Retinal pigment epithelial cell (primary cell): ENCODE results near the gene SMPD2.

Experiments
- DNase-seq: peaks from one replicate; pipeline ENCODE4 v3.0.0-alpha.2; 2010; ENCODE audit warnings: low read depth
- H3K4me3 ChIP-seq: 2 replicates; pipeline ENCODE4 v1.5.1; 2011; ENCODE audit warnings: mild to moderate bottlenecking, low read length, control low read depth, moderate library complexity
- TF ChIP-seq, protein P1 (sequence below): conservative IDR thresholded peaks from 2 replicates; pipeline ENCODE4 v1.5.1; 2011; ENCODE audit warnings: low read depth, low read length, control low read depth, inconsistent platforms

SMPD2 gene

DNA sequence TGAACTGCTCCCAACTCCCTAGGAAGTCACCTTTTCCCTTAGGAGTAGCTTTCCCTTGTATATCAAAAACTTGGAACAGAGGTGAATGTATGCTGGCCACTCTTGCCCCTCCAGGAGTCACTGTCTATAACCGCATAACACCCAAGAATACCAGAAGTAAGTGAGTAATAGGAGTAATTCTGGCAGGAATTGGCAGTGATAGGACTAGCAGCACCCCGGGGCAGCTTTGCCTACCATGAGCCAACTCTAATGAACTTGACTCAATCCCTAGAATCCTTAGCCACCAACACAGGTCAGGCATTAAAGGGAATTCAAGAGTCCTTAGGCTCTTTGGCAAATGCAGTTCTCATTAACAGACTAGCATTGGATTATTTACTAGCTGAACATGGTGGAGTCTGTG lies 29.5 kb upstream of the SMPD2 start:
- H3K4me3 ChIP-seq = no peak overlapping the region
- TF ChIP-seq, protein P1, sequence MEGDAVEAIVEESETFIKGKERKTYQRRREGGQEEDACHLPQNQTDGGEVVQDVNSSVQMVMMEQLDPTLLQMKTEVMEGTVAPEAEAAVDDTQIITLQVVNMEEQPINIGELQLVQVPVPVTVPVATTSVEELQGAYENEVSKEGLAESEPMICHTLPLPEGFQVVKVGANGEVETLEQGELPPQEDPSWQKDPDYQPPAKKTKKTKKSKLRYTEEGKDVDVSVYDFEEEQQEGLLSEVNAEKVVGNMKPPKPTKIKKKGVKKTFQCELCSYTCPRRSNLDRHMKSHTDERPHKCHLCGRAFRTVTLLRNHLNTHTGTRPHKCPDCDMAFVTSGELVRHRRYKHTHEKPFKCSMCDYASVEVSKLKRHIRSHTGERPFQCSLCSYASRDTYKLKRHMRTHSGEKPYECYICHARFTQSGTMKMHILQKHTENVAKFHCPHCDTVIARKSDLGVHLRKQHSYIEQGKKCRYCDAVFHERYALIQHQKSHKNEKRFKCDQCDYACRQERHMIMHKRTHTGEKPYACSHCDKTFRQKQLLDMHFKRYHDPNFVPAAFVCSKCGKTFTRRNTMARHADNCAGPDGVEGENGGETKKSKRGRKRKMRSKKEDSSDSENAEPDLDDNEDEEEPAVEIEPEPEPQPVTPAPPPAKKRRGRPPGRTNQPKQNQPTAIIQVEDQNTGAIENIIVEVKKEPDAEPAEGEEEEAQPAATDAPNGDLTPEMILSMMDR = no peak
- DNase-seq = no peak

DNA sequence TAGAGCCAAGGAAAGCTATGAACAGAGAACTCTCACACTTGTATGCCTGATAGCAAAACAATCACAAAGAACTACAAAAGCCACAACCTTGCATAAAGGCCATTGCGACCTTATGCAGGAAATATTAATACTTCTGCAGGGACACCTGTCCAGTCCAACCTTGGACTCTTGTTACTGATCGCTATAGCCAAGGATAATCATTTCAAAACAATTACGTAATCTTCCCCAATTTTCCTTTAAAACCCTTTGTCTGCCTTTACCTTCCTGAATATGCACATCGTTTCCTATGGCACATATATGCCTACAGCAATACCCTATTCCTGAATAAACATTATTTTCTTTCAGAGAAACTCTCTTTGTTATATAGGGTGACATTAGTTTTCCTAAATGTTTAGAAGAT lies 22.9 kb upstream of the SMPD2 start:
- no peak overlapping the region for H3K4me3 ChIP-seq
- TF ChIP-seq, protein P1 = no peak
- DNase-seq = no peak

DNA sequence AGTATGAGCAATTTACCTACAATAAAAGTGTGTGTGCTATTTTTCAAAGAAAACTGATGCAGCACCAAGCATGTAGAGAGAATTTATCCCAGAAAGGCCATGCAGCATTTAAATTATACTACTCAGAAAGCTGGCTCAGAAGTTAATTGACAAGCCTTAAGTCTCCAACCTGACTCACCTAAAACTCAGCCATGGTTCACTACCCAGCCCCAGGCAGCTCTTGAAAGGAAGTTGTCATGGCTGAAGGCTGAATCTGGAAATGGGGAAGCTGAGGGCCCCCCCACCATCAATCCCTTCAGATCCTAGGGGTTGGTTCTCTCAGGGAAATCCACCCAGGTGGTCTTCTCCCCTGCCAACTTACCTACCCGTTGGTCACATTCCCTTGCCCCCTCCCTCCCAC lies 19.8 kb upstream of the SMPD2 start:
- no peak for DNase-seq
- TF ChIP-seq, protein P1 = no peak
- no peak overlapping the region for H3K4me3 ChIP-seq

DNA sequence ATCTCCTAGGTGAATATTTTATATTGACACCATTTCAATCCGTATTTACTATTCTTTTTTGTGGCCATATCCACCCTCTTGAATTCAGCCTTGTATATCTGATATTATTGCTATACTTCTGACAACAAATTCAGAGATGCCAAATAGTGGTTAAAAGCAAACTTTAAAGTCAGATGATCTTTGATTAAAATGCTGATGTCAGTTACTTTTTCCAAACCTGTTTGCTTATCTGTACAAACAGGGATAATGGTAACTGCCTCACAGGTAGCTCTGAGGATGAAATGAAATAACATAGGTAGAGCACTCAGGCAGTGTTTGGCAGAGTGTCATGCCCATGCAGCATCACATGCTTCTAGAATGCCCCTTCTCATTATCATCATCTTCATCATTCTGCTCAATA lies 19.3 kb upstream of the SMPD2 start:
- TF ChIP-seq, protein P1 = no peak

GRCh38 chr6:109424946-109425345 lies 15.6 kb upstream of the SMPD2 start:
- H3K4me3 ChIP-seq = no peak overlapping the region
- TF ChIP-seq, protein P1 = no peak
- no peak for DNase-seq

More for the DNA sequence above, 19.3 kb upstream of the SMPD2 start:
- DNase-seq = no peak
- H3K4me3 ChIP-seq = no peak overlapping the region

DNA sequence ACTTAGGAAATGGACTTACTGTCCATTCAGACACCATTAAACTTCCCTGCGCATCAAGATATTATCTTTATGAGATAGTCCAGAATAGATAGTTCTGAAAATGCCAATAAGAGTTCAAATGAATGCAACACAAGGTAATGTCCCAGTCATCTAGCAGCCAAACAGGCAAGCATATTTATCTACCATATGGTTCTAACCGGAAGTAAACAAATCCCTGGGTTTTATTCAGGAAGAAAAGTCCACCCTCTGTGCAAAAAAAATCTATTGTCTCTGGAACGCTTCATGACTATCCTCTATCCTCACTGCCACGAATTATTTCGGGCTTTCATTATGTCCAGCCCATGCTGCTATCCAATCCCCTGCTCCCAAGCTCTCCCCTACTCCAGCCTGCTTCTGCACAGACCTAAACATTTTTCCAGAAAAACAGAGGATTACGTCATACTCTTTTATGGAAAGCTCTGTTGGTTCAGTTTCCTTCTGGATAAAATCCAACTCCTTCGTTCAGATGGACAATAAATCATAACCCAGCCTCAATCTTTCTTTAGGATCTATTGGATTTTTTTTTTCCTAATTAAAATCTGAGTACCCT lies 11.5 kb upstream of the SMPD2 start:
- DNase-seq = no peak
- no peak overlapping the region for H3K4me3 ChIP-seq
- TF ChIP-seq, protein P1 = no peak

DNA sequence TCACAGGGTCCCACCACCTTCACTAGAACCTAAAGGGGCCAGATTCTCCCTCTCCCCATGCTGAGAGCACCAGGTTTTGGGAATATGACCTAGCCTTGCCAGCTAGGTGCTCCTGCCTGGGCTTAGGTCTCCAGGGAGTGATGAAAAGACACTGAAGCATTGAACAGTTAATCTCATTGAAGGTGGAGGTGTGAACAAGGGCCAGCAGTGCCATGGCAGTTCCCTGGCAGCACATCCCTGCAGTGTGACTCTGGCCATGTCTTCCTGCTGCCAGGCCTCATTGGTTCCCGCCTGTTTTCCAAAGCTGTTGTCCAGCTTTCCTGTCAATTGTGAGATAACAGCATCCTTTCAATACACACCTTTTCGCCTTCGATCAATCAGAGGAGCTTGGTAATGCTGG lies 11.0 kb upstream of the SMPD2 start:
- TF ChIP-seq, protein P1 = no peak
- DNase-seq = no peak
- no peak overlapping the region for H3K4me3 ChIP-seq
